HG03432 (cell line): ENCODE results near the gene CMIP.

ENCODE experiments used
- ATAC-seq: cut with Tn5 transposase; IDR thresholded peaks from one replicate; pipeline ENCODE4 v1.9.1; 2021; ENCODE audit warnings: mild to moderate bottlenecking, moderate library complexity; ENCODE audit not compliant: unreplicated experiment

The CMIP gene

DNA sequence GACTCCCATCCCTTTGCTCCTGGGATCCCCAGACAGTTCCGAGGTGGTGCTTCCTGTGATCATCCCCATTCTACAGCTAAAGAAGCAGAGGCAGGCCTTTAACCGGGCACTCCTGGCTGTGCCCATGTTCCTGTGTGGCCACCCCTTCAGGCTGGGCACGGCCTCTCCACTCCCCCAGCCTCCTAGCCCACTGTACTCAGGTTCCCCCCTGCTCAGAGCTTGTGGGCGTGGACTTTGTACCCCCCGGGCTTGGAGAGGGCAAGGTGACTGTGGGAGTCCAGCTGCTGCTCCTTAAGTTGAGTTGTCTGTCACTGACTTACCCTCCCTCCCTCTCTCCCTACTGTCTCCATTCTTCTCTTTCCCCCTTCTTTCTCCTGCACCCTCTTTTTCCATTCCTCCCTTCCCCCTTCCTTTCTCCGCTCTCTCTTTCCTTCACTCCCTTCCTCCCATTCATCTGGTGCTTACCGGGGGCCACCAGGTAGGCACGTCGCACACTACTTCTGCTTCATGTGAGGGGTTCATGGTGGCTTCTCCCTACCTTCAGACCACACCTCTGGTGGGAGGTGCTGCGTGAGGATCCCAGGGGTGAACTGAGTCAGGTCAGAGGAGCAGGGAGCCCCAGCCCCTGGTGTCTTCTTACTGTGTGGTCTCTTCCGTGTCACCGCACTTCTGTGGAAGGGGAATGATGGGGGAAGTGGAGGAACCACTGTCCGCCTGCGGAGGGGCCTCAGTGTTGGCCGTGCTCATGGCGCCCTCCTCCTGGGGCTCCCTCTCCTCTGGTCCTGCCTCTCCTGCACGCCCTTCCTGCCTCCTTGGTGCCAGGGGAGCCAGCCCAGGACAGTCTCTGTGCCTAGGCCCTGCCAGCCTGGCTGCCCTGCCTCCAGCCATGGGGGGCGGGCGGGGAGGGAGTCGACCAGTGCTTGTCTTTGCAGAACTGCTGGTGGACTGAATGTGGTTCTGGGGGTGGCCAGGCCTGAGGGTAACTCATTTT lies 29.7 kb downstream of the CMIP start:
- no peak for ATAC-seq

GRCh38 chr16:81477697-81478693 lies 33.4 kb downstream of the CMIP start:
- ATAC-seq, result no peak

- peak; percentile 55 for ATAC-seq
Measured at GRCh38 chr16:81478876-81479511, 34.4 kb downstream of the CMIP start.

GRCh38 chr16:81480606-81481206 lies 36.1 kb downstream of the CMIP start:
- ATAC-seq, result no peak

DNA sequence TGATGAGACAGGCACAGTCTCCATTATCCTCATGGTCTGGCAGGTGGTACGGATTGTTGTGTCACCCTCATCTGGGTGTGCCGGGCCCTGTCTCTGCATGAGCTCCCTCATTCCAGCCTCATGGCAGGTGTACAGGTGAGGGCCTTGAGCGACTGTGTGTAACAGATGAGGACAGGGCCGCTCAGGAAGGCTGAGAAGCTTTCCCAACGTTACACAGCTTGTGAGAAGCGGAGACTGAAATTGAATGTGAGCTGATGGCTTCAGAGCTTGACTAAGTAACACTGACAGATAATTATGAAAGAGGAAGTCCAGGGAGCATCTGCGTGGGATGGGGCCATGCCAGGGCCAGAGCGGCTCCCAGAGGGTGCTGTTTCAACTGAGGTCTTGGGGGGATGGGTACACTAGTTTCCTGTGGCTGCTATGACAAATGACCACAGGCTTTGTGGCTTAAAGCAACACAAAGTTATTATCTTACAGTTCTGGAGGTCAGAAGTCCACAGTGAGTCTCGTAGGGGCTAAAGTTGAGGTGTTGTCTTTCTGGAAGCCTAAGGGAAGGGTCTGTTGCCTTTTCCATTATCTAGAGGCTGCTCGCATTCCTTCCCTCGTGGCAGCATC lies 36.7 kb downstream of the CMIP start:
- peak; percentile 90 for ATAC-seq

DNA sequence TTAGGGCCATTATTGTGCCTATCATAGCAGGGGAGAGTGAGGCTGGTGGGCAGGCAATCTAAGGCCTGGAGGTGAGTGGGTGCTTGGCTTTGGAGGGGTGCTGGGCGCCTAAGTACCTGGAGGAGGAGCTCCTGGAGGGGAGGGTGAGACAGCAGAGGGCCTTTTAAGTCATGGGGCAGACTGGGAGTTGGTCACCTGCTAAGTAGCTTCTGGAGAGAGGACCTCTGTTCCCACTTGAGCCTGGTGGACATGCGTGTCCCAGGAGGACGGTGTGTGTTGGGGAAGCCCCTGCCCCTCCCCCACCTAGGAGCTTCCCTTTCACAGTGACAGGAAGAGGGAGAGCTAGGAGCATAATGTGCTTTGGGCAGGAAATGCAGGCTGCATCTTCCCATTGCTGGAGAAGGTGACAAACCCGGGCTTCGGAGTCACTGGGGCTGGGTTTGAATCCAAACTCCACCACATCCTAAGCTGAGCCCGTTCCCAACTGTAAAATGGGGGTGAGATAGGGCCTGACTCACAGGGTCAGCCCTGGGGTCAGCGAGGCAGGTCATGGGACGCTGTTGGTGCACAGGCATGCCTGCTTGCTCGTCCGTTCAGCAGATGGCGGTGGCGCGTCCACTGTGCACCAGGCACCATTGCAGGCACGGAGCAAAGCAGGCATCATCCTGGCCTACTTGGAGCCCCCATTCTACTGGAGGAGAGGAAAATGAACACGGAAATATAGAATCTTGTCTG lies 37.9 kb downstream of the CMIP start:
- ATAC-seq, result no peak

DNA sequence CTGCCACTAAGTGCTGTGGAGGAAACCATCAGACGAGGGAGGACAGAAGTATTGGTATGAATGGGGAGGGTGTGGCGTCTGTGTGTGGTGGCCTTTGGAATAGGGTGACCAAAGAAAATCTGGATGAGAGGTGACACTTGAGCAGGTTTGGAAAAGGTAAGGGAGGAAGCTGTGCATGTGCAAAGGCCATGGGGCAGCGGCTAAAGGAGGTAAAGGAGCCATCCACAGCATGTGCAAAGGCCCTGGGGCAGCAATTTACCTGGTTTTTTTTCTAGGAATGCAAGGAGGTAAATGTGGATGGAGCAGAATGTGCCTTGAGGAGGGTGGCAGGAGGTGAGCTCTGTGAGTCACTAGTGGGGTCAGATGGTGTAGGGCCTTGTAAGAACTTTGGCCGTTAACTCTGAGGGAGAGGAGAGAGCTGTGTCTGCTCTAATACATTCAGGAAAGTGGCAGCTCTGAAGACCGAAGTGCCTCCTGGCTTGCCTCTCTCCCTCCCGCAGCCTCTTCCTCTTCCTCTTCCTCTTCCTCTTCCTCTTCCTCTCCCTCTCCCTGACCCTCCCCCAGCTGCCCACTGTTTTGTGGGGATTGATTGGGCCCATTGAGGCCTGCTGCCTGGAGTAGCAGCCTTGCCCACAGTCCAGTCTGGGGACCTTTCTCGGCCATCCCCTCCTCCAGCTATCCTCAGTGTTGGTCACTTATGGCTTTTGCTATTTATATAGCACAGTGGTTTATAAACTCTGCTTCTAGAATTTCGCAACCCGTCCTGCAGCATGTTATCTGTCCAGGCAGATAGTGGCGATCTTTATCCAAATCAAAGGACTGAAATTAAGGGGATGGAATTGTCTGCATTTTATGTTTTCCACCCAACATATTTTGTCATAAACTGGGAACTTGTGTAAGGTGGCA lies 38.7 kb downstream of the CMIP start:
- no peak for ATAC-seq

GRCh38 chr16:81483970-81484595 lies 39.5 kb downstream of the CMIP start:
- no peak for ATAC-seq

- ATAC-seq, result no peak
Measured at GRCh38 chr16:81484908-81485624, 40.5 kb downstream of the CMIP start.

GRCh38 chr16:81485824-81486539 lies 41.4 kb downstream of the CMIP start:
- ATAC-seq, result no peak

DNA sequence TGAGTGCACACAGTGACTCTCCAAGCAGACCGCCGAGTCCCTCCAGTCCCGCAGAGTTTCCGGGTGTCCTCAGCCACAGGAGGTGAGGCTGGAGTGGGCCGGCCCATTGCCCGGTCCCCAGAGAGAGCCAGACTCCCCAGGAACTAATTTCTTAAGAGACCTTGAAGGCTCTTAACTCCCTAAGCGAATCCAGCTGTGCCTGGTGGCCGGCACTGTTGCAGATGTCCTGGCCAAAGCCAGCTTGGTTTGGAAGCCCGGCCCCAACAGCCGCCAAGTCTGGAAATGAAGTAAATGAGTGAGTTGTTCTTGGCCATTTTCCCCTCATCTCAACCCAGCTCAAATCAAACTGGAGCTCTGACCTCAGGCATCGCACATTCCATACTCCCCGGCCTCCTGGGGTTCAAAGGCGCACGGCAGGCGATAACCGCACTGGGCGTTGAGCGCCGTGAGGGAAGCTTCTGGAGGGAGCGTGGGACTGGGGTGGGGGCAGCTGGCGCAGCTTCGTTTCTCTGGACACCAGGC lies 42.0 kb downstream of the CMIP start:
- no peak for ATAC-seq

DNA sequence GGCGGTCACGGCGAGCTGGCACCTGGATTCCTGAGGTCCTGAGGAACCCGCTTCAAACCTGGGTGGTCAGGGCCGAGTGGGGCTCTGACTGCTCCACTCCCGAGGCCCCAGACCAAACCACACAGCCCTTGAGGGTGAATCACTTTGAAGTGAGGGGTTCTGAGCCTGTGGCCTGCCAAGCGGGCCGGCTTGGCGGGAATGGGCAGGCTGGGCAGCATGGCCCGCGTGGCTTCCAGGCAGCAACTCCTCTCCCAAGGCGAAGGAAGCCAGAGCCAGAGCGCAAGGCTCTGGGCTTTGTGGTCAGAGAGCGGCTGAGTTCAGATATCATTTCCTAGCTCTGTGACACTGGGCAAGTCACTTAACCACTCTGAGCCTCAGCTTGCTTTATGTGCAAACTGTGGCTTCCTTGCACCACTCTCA lies 42.7 kb downstream of the CMIP start:
- no peak for ATAC-seq

- ATAC-seq, result no peak
Measured at GRCh38 chr16:81488687-81489411, 44.2 kb downstream of the CMIP start.

- no peak for ATAC-seq
Measured at GRCh38 chr16:81489547-81490267, 45.1 kb downstream of the CMIP start.

- ATAC-seq, result no peak
Measured at GRCh38 chr16:81491541-81492188, 47.1 kb downstream of the CMIP start.
